ENCODE measurements around the gene FCMR. TPM values are rescaled to one million over a fixed set of nuclear protein-coding genes. Genes with fewer than 3 reads are reported as not detected.

FCMR gene
- total RNA-seq, 1 donor from 2014 or later = 2.9 TPM

DNA sequence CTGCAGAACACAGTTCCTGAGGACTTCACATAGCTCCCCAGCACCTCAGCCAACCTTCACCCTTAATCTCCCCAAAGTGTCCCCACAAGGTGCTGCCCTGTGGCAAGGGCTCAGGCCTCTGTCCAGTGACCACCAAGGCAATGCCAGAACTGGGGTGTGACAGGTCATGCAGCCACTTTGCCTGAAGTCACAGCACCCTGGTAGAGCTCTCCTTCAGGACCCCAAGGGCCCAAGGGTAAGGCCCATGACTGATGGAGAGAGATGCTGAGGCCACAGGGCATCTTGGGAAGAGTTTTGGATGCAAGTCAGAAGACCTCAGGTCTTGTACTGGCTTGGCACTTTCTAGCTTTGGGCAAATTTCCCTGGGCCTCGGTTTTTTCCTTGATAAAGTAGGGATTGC is 783 bp upstream of the FCMR start:
- no peak for ATAC-seq

GRCh38 chr1:206918076-206918475 is 3.7 kb downstream of the FCMR start:
- ATAC-seq = no peak

DNA sequence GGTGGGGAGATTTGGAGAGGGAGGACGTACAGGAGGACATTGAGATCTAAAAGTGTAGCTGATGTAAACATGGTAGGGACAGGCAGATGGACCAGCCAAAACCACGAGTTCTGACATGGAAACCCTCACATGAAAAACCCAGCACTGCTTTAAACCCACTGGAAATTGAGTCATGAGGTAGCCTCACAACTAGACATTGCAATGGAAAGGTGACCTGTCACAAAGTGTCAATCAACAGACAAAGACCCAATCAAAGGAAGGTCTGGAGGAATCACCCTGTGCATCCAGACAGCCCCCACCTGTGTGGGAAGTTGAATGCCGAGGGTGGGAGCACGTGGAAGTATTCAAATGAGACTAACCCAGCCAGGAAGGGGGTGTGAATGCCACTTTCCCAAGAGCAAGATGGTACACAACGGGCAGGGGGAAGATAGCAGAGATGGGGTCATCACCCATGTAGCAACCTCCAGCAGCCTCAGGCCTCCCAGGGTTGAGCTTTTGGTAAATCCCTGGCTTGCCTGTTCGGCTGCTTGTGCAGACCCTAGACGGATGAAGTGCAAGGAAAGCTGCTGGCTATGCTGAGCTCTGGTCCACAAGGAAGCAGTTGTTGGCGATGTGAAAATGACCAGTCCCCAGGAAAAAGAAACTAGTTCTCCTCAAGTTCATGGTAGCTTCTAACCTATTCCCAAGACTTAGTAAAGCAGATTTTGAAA is 5.6 kb downstream of the FCMR start:
- no peak for ATAC-seq

- no peak for ATAC-seq
Observed at GRCh38 chr1:206915030-206915735, 6.6 kb downstream of the FCMR start.

GRCh38 chr1:206913766-206914537 is 7.8 kb downstream of the FCMR start:
- ATAC-seq = no peak

DNA sequence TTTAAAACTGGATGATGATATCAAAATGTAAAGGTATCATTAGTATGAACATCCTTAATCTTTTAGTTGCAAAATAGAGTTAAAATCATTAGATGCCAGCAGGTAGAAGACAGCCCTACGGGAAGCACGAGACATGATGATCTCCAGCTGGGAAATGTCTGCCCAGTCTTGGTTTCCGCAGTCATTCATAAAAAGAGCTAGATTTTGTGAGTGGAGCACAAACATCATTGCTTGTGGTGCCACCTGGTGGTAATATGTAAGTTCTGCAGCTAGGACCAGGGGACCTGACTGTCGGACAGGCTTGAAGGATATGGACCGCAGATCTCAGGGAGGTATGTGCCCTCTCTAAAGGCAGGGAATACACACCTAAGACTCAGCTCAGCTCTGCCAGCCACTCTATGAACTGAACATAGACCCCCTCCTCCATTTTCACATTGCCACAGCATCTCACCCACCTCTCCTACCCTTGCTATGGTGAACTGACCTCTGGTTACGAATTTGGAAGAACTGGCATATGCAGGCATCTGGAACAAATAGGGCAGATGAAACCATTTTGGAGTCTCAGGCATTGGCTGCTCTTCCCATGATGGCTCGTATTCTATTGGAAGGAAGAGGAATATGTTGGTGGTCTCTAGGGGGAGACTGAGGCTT is 9.2 kb downstream of the FCMR start:
- ATAC-seq = peak; percentile 31

DNA sequence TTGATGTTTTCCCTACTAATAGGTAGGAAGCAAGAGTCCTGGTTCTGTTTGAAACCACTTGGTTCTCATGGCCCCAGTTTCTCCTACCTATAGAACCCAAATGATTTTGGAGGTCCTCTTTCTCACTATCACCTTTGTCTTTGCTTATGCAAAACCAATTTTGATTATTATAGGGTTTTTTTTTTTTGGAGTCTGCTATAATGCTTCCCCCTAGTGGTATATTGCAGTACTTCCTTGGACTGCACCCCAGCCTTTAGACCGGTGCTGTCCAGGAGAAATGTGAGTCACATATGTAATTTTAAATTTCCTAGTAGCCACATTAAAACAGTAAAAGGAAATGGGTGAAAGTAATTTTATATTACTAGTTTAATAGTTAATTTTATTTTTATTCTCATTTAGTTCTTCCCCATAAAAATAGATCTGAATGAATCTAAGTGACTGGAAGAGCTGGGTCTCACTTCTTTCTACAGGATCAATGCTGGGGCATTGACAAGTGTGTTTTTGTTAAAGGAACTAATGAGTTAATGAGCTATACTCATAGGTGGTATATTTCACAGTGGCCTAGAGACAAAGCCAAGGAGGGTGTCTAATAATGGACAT is 10.6 kb downstream of the FCMR start:
- peak; percentile 44 for ATAC-seq

DNA sequence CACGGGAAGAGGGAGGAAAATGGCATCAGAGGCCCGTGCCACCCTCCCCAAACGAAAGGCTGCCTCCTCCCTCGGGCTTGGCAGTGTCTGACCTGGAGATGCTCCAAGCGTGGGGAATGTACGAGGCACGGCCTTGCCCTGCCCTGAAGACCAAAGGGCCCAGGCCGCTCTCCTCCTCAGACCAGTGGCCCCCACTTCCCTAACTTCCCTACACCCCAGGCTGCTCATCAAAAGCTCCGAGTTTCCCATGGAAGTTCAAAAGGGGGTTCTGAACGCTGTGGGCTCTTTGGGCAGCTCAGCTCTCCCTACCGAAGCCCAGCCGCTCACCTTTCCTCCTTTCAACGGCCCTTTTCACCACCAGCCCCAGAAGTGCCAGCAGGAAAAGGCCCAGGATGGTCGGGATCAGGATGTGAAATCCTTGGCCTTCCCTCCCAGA is 11.8 kb downstream of the FCMR start:
- peak; percentile 6 for ATAC-seq

GRCh38 chr1:206909161-206909882 is 12.4 kb downstream of the FCMR start:
- ATAC-seq = peak; percentile 89

DNA sequence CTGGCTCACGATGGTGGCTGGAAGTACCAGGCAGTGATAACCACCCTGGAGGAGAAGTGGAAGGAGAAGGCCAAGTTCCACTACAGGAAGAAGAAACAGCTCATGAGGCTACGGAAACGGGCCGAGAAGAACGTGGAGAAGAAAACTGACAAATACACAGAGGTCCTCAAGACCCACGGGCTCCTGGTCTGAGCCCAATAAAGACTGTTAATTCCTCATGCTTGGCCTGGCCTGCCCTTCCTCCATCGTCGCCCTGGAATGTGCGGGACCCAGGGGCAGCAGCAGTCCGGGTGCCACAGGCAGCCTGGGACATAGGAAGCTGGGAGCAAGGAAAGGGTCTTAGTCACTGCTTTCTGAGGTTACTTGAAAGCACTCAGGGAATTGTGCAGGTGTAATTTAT is 13.7 kb downstream of the FCMR start:
- ATAC-seq = no peak

DNA sequence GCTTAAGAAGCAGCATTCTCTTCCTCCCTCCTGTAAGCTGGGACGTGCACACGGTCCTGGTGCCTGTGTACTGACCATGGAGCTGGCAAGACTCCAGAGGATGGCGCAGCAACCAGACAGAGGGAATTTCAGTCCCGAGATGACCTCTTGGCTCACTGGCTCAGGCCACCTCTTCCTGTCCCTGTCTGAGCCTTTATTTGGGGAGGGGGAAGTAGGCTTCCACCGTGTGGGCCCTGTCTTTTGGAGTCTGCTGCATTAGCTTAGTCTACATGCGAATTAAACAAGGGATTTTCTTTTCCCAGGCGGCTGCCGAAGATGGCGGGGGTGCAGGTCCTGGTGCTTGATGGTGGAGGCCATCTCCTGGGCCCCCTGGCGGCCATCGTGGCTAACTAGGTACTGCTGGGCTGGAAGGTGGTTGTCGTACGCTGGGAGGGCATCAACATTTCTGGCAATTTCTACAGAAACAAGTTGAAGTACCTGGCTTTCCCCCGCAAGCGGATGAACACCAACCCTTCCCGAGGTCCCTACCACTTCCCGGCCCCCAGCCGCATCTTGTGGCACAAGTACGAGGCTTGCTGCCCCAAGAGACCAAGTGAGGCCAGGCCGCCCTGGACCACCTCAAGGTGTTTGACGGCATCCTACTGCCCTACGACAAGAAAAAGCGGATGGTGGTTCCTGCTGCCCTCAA is 14.3 kb downstream of the FCMR start:
- no peak for ATAC-seq

DNA sequence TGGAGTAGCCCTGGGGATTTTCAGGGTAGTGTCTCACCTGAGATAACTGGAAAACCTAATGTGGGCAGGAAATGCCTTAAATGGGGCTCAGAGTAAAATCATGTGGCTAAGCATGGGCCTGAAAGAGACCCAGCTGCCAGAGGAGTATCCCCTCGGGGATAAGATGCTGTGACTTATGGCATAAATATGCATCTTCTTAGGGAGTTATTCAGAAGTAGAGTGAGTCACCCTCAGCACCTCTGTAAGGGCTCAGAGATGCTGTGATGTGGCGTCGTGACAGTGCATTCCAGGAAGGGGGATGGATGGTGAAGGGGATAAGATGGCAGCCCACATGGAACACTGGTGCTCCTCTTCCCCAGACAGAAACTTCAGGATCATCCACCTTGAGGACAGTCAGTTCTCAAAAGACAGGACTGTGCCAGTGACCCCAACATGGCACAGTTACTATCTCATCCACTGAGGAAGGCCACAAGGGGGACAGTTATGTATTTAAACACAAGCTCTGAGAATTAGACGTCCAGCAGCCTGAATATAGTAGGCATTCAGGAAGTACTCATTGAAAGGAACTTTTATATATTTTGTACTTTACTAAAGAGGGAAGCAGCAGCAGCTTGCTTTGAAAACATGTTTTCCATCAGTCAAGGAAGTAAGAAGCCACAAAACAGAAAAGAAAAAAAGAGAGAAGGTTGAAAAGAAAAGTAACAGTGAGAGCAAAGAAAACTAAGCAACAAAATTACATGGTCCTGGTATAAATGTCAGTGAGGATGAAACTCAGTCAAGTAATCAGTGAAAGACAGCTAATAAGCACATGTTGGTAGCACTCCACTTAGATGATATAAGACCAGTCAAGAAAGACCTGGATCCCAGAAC is 16.2 kb downstream of the FCMR start:
- peak; percentile 9 for ATAC-seq

DNA sequence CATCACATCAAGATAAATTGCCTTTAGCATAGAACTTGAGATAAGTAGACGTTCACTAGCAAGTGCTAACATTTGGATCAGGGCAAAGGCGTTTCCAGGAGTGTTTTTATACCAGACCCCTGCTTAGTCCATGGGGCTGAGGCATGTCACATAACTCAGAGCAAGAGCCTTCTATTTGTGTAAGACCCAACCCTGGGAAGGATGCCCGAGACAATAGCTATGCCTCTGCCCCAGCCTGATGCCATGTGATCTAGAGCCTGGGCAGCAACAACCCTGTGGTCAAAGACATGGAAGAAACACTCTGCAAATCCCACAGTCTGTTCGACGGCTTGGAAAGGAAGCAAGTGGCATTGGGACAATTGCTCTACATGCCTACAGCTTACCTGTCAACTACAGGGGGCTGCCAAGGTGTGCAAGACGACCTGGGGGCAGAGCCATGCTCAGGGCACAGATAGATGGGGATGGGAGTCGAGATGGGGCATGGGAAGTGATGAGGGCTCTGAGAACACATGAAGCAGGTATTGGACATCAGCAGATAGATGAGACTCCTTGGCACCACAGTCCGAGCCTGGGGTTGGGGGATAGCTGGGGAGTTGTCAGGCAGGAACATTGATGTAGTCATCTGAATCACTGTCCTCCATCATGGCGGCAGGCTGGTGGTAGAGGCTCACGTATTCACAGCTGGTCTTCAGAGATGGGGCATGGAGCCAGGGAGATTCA is 17.2 kb downstream of the FCMR start:
- ATAC-seq = no peak

GRCh38 chr1:206903687-206904086 is 18.1 kb downstream of the FCMR start:
- ATAC-seq = no peak

- ATAC-seq = no peak
Observed at GRCh38 chr1:206902702-206903101, 19.0 kb downstream of the FCMR start.

GRCh38 chr1:206901944-206902343 is 19.8 kb downstream of the FCMR start:
- ATAC-seq = no peak

DNA sequence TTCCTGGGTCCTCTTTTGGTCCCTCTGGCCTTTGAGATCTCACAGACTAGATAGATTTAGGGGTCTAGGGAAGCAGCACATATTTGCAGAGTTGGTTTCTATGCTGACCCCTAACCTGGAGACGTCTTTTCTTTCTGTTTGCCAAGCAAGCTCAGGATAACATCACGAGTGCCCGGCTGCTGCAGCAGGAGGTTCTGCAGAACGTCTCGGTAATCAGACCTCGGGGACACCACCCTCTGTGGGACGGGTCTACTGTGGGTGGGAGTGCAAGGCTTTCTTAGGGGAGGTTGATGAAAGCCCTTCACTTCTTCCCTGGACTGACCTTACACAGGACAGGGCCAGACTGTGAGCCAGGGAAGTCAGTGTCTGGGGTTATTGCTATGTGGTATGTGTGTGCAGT is 21.6 kb downstream of the FCMR start:
- no peak for ATAC-seq

DNA sequence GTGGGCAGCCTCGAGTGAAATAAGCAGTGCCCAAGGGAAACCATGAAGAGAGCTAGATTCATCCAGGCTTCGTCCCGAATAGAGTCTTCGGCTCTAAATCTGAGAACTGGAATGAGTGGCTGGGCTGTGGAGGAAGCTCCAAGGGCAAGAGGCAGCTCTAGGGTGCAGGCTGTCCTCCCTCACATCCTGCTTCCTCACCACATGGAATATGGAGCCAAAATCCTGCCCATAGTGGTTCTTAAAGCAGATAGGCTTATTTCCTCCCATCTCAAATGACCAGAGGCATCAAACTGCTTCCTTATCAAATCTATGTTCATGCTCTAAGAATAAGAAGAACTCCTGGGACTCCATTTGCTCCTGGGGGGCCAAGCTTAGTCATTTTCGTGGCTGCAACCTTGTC is 22.0 kb downstream of the FCMR start:
- ATAC-seq = no peak

DNA sequence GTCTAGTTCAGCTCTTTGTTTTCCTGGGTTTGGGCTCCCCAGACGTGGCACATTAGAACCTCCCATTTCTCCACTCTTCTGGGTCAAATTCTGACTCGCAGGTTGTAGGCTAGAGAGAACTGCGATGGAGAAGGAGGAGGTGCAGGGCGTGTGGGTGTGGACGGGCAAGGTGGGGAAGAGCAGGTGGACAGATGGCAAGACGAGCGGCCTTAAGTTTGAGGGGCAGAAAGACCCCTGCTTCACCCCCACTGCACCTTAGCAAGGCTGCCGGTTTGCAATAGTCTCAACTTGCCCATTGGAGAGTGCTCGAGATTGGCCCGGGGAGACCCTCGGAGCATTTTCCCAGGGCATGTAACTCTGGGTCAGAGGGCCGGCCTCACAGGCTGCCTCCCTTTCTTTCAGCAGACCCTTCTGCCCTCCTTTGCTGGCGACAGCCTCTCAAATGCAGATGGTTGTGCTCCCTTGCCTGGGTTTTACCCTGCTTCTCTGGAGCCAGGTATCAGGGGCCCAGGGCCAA is 22.8 kb downstream of the FCMR start:
- no peak for ATAC-seq

Measured in esophagus mucosa (tissue), 1 donor.